ENCODE measurements around the gene SERPINE3.

The SERPINE3 gene

DNA sequence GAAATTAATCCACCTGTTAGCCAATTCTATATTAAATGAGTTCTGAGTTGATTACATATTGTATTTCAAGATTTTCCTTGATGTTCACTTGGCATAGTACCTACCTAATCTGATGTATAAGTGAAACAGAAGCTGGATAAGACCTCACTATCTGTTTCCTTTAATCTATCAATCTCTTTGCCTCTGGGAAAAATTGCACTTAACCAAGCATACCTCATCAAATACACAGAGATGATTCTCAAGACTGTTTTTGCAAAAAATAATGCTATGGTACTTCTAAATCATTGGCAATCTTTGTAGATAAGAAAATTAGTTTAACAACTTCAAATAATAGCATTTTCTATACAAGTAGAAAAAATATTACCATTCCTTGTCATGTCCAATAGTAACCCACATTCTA, 55.2 kb downstream of the SERPINE3 start:
- Histone ChIP-seq H3K9me3 (ENCODE audit: insufficient read depth, low read length) (no peaks in the 10 kb centered on the region), H3K9ac (ENCODE audit: low read length) (no peak overlapping the region), H3K9me2 (replicated peaks; ENCODE audit: insufficient read depth, low read length) (no peaks in the 10 kb centered on the region), H3K36me3 (ENCODE audit: low read length) (peaks cover 14% of the 10 kb centered on the region; the same call in 1 of the 2 replicates), H3K4me2 (ENCODE audit: low read depth, low read length, poor library complexity, severe bottlenecking) (no peak overlapping the region), H3K27me3 (ENCODE audit: low read length) (no peaks in the 10 kb centered on the region), H3F3A (ENCODE audit: insufficient read depth) (0 out of 2 replicates have a peak, but pooled peaks cover 9% of the 10 kb centered on the region), H3K27ac (ENCODE audit: low read depth, low read length) (no peak overlapping the region), H2AFZ (ENCODE audit: low read depth, low read length, severe bottlenecking) (no peak overlapping the region), H3K79me2 (ENCODE audit: insufficient read depth, low read length) (peaks cover 79% of the 10 kb centered on the region), H3K4me3 (ENCODE audit: insufficient read depth, low read length, poor library complexity, severe bottlenecking) (no peak overlapping the region), H4K20me1 (ENCODE audit: low read depth, low read length) (no peaks in the 10 kb centered on the region)
- TF ChIP-seq EZH2phosphoT487 (conservative IDR thresholded peaks at IDR 0.05; ENCODE audit: low read length): no peak
- TF ChIP-seq, protein P1, sequence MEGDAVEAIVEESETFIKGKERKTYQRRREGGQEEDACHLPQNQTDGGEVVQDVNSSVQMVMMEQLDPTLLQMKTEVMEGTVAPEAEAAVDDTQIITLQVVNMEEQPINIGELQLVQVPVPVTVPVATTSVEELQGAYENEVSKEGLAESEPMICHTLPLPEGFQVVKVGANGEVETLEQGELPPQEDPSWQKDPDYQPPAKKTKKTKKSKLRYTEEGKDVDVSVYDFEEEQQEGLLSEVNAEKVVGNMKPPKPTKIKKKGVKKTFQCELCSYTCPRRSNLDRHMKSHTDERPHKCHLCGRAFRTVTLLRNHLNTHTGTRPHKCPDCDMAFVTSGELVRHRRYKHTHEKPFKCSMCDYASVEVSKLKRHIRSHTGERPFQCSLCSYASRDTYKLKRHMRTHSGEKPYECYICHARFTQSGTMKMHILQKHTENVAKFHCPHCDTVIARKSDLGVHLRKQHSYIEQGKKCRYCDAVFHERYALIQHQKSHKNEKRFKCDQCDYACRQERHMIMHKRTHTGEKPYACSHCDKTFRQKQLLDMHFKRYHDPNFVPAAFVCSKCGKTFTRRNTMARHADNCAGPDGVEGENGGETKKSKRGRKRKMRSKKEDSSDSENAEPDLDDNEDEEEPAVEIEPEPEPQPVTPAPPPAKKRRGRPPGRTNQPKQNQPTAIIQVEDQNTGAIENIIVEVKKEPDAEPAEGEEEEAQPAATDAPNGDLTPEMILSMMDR (IDR thresholded peaks at IDR 0.05; ENCODE audit: insufficient read depth, low read length, poor library complexity, severe bottlenecking): no peak

DNA sequence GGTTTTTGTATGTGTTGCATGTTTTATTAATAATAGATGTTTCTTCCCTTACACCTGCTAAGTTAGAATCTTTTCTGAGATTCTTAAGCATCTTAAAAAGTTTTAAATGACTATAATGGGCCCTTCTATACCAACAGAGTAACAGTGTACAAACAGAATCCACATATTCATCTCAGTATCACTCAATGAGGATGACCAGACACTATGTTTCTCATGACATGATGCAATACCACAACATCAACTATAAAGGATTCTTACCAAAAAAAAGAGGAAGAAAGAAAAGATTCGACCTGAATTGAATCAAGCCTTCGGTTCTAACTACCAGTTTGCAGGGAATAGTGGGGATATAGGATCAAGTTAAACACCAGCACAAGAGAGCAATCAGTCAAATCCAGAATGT, 56.9 kb downstream of the SERPINE3 start:
- H3K27ac ChIP-seq (ENCODE audit: low read depth, low read length): peak overlapping the region; percentile 52
- H3K27me3 ChIP-seq (ENCODE audit: low read length): no peaks in the 10 kb centered on the region
- peaks cover 6% of the 10 kb centered on the region; the same call in 1 of the 2 replicates for H3K36me3 ChIP-seq (ENCODE audit: low read length)
- H2AFZ ChIP-seq (ENCODE audit: low read depth, low read length, severe bottlenecking): no peak overlapping the region
- no peaks in the 10 kb centered on the region for H3F3A ChIP-seq (ENCODE audit: insufficient read depth)
- H3K79me2 ChIP-seq (ENCODE audit: insufficient read depth, low read length): peaks cover 84% of the 10 kb centered on the region
- no peaks in the 10 kb centered on the region for H3K9me3 ChIP-seq (ENCODE audit: insufficient read depth, low read length)
- no peaks in the 10 kb centered on the region for H3K9me2 ChIP-seq (replicated peaks; ENCODE audit: insufficient read depth, low read length)
- no peaks in the 10 kb centered on the region for H4K20me1 ChIP-seq (ENCODE audit: low read depth, low read length)
- no peak overlapping the region for H3K9ac ChIP-seq (ENCODE audit: low read length)
- no peak overlapping the region for H3K4me3 ChIP-seq (ENCODE audit: insufficient read depth, low read length, poor library complexity, severe bottlenecking)
- peak overlapping the region; percentile 36 for H3K4me2 ChIP-seq (ENCODE audit: low read depth, low read length, poor library complexity, severe bottlenecking)
- no peak for TF ChIP-seq EZH2phosphoT487 (conservative IDR thresholded peaks at IDR 0.05; ENCODE audit: low read length)
- TF ChIP-seq, protein P1 (IDR thresholded peaks at IDR 0.05; ENCODE audit: insufficient read depth, low read length, poor library complexity, severe bottlenecking): no peak

DNA sequence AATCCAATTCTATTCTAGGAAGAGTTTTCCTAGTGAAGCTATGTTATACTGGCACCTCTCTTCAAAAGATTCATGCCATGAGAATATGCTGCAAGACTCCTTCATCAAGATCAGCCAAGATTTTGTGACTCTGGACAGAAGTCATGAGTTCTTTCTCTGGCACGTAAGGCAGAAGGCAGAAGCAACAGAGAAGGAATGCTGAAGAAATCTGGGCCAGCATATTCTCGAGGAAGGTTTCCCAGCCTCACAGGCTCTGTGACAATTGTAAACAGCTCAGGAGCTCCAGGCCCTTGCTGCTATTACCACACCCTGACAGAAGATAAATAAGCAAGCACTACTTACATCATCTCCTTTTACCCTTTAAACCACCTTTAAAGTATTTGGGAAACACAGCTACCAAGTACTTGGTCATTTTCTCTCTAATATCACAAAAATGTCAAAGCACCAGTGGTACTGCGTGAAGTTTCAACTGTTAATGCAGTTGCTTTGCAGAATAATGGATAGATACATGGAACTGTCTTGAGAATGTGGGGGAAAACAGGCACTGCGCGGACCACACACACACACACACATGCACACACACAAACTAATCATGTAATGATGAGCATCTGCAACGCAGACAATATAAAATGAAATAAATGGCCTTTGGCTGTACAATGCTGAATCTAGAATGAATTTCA, 57.9 kb downstream of the SERPINE3 start:
- TF ChIP-seq EZH2phosphoT487 (conservative IDR thresholded peaks at IDR 0.05; ENCODE audit: low read length): no peak
- TF ChIP-seq, protein P1 (IDR thresholded peaks at IDR 0.05; ENCODE audit: insufficient read depth, low read length, poor library complexity, severe bottlenecking): no peak
- H3K4me2 ChIP-seq (ENCODE audit: low read depth, low read length, poor library complexity, severe bottlenecking): peak overlapping the region; percentile 36
- H3K9me3 ChIP-seq (ENCODE audit: insufficient read depth, low read length): no peaks in the 10 kb centered on the region
- peaks cover 10% of the 10 kb centered on the region; the same call in 1 of the 2 replicates for H3K36me3 ChIP-seq (ENCODE audit: low read length)
- peaks cover 89% of the 10 kb centered on the region for H3K79me2 ChIP-seq (ENCODE audit: insufficient read depth, low read length)
- H3F3A ChIP-seq (ENCODE audit: insufficient read depth): no peaks in the 10 kb centered on the region
- H3K27ac ChIP-seq (ENCODE audit: low read depth, low read length): no peak overlapping the region
- H3K9ac ChIP-seq (ENCODE audit: low read length): no peak overlapping the region
- no peaks in the 10 kb centered on the region for H3K9me2 ChIP-seq (replicated peaks; ENCODE audit: insufficient read depth, low read length)
- H2AFZ ChIP-seq (ENCODE audit: low read depth, low read length, severe bottlenecking): no peak overlapping the region
- no peak overlapping the region for H3K4me3 ChIP-seq (ENCODE audit: insufficient read depth, low read length, poor library complexity, severe bottlenecking)
- H4K20me1 ChIP-seq (ENCODE audit: low read depth, low read length): no peaks in the 10 kb centered on the region
- H3K27me3 ChIP-seq (ENCODE audit: low read length): no peaks in the 10 kb centered on the region

Measured in SU-DHL-6 (cell line).